Keratinocyte (primary cell): ENCODE results near the gene JMJD1C.

ENCODE experiments used
- EZH2 ChIP-seq: IDR thresholded peaks from one replicate; pipeline ENCODE4 v1.6.1; 2012; ENCODE audit warnings: inconsistent platforms, mild to moderate bottlenecking, low read length, moderate library complexity
- TF ChIP-seq, protein P1 (sequence below), 3 experiments: IDR thresholded peaks in 1 of 3; conservative IDR thresholded peaks in 1 of 3; optimal IDR thresholded peaks in 1 of 3; 2 replicates in 2 of 3; 3 replicates in 1 of 3; pipeline versions ENCODE3 to v1.5.1; 2011; ENCODE audit warnings: low read length in 3 of 3, mild to moderate bottlenecking in 3 of 3, moderate library complexity in 2 of 3, control low read depth in 1 of 3, inconsistent platforms in 1 of 3; ENCODE audit not compliant: insufficient read depth in 2 of 3; ENCODE audit errors: extremely low read depth in 1 of 3

DNA sequence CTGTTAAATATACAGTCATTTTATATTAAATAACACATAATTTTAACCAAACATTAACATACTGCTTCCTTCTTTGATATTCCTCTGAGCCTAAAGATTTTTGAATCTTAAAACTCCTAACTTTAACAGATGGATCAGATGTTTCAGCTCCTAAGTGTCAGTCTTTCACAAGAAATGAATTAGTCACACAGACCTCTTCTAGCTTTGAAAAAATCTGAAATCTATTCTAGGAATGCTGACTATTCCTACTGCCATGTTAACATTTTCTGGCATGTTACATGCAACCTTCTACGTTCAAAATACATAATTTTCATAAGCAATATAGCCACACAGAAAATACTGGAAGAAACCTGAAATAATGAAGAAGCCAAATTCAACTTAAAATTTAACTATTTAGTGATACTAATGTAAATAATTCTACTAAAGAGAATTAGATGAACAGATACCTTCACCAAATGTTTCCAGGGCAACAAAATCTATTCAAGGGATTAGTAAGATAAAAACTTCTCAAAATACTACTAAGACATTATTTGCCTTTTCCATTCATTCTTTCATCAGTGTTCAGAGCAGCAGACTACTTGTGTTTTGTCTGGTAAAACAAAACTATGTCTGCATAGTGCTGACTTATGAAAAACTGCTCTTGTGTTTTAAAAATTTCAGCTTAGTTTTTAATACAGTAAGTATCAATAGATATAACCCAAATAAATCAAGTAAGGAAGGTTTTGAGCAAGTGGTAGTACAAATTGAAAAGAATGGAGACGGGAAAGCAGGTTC is 9.2 kb downstream of the JMJD1C start:
- TF ChIP-seq, protein P1, sequence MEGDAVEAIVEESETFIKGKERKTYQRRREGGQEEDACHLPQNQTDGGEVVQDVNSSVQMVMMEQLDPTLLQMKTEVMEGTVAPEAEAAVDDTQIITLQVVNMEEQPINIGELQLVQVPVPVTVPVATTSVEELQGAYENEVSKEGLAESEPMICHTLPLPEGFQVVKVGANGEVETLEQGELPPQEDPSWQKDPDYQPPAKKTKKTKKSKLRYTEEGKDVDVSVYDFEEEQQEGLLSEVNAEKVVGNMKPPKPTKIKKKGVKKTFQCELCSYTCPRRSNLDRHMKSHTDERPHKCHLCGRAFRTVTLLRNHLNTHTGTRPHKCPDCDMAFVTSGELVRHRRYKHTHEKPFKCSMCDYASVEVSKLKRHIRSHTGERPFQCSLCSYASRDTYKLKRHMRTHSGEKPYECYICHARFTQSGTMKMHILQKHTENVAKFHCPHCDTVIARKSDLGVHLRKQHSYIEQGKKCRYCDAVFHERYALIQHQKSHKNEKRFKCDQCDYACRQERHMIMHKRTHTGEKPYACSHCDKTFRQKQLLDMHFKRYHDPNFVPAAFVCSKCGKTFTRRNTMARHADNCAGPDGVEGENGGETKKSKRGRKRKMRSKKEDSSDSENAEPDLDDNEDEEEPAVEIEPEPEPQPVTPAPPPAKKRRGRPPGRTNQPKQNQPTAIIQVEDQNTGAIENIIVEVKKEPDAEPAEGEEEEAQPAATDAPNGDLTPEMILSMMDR (optimal IDR thresholded peaks at IDR 0.05 in 1 of 3, IDR thresholded peaks at IDR 0.05 in 1 of 3, conservative IDR thresholded peaks at IDR 0.05 in 1 of 3; ENCODE audit: extremely low read depth in 1 of 3, insufficient read depth in 2 of 3, low read length in 3 of 3) = no peak
- no peak for TF ChIP-seq EZH2
